Muscle layer of colon (tissue), 2 donors: Measurements from ENCODE around the gene EPHB2.
"Not testable (repeated sequence)": the region's sequence is repeated elsewhere in the genome, so short reads cannot be mapped to it uniquely, and the experiment has no call there.

ENCODE experiments used
- H3K27ac ChIP-seq: one replicate; pipeline ENCODE4 v1.7.0; 2013; ENCODE audit warnings: low read depth, mild to moderate bottlenecking, low read length, moderate library complexity
- H3K27me3 ChIP-seq, 2 donors: one replicate each; pipeline ENCODE4 v1.7.0; 2013; ENCODE audit warnings: low read length in 2 of 2, mild to moderate bottlenecking in 2 of 2; ENCODE audit not compliant: insufficient read depth in 2 of 2, control insufficient read depth in 1 of 2
- H3K36me3 ChIP-seq: one replicate; pipeline ENCODE4 v1.7.0; 2013; ENCODE audit warnings: mild to moderate bottlenecking, low read length; ENCODE audit not compliant: insufficient read depth
- H3K4me1 ChIP-seq: one replicate; pipeline ENCODE4 v1.7.0; 2013; ENCODE audit warnings: mild to moderate bottlenecking, low read length; ENCODE audit not compliant: insufficient read depth
- H3K4me3 ChIP-seq, 2 donors: one replicate each; pipeline ENCODE4 v1.7.0; 2013; ENCODE audit warnings: low read length in 2 of 2, low read depth in 1 of 2, mild to moderate bottlenecking in 1 of 2, moderate library complexity in 1 of 2
- H3K9ac ChIP-seq: one replicate; pipeline ENCODE4 v1.7.0; 2013; ENCODE audit warnings: low read length
- H3K9me3 ChIP-seq: one replicate; pipeline ENCODE4 v1.7.0; 2013; ENCODE audit warnings: mild to moderate bottlenecking, low read length
- donor health status: abdominal sarcoma.
- donor health status: Adenocarcinoma of cecum.

EPHB2 gene

DNA sequence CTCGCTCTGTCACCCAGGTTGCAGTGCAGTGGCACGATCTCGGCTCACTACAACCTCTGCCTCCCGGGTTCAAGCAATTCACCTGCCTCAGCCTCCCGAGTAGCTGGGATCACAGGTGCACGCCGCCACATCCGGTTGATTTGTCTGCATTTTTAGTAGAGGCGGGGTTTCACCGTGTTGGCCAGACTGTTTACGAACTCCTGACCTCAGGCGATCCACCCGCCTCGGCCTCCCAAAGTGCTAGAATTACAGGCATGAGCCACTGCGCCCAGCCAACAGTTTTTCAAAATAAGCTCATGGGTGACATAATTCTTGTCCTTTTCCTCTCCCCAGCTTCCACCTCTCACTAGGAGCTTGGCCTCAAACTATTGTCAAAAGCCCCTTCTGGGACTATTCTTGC is 34.5 kb upstream of the EPHB2 start:
- H3K4me1 ChIP-seq, H3K36me3 ChIP-seq, H3K9me3 ChIP-seq, H3K9ac ChIP-seq, H3K27ac ChIP-seq, H3K4me3 ChIP-seq: not testable (repeated sequence)
- H3K27me3 ChIP-seq = peaks cover 0 to 14% of the 10 kb centered on the region in 2 donors

DNA sequence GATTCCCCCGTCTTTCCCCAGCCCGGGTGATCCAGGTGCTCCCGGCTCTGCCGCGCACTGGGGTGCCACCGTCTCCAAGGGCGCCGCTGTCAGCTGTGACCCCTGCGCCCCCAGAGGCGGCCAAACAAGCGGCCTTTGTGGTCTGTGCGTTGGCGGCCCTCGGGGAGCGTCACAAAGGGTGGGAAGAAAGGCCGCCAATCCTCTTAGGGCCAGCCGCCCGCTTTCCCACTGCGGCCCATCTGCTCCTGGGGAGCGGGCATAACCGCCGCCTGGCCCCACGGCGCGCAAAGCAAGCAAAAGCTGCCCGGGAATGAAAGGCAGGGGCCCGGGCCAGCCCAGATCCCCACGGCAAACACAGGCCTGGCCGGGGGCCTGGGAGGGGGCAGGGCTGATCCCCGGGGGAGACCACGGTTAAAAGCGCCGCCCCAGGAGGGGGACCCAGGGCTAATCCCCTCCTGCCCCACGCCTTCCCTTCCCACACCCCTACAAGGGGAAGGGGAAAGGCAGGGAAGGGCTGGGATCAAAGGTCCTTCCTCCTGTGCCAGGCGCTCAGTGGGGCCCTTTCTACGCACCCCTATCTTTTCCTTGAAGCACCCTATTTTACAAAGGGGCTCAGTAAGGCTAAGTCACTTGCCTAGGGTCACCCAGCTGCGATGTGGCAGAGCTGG is 33.6 kb upstream of the EPHB2 start:
- peaks cover 0 to 14% of the 10 kb centered on the region in 2 donors for H3K27me3 ChIP-seq
- no peak overlapping the region for H3K4me3 ChIP-seq
- no peaks in the 10 kb centered on the region for H3K9me3 ChIP-seq
- H3K4me1 ChIP-seq = no peaks in the 10 kb centered on the region
- H3K9ac ChIP-seq = no peak overlapping the region
- no peak overlapping the region for H3K27ac ChIP-seq
- H3K36me3 ChIP-seq = no peaks in the 10 kb centered on the region

DNA sequence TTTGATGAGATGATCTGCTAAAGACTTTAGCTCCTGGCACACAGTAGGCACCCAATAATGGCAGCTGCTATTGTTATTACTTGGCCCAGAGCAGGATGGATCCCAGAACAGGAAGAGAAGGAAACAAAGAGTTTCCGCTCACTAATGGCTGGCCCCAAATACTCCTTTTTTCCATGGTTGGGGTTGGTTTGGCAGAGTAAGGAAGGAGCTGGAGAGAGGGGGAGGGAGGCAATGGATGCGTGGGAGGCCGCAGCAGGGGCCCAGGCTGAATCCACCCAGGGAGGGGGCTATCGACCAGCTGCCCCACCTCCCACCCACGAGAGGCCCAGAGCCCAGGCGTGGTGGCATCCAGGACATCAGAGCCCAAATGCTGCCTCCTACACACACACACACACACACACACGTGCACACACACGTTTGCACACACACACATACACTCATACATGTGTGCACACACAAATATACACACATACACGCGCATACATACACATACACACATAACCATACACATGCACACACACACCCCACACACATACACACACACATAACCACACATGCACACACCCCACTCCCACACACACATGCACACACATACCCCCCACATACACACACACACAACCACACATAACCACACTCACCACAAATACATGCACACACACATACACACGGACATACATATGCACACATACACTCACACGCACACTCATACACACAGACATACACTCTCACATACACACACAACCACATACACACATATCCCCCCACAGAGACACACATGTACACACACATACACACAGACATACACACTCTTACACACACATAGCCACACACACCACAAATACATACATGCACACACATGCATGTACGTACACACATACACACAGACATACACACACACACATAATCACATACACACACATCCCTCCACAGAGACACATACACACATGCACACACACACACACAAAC is 32.4 kb upstream of the EPHB2 start:
- no peak overlapping the region for H3K27ac ChIP-seq
- peaks cover 0 to 14% of the 10 kb centered on the region in 2 donors for H3K27me3 ChIP-seq
- H3K4me3 ChIP-seq = no peak overlapping the region
- no peaks in the 10 kb centered on the region for H3K9me3 ChIP-seq
- H3K9ac ChIP-seq = no peak overlapping the region
- no peaks in the 10 kb centered on the region for H3K36me3 ChIP-seq
- no peaks in the 10 kb centered on the region for H3K4me1 ChIP-seq

DNA sequence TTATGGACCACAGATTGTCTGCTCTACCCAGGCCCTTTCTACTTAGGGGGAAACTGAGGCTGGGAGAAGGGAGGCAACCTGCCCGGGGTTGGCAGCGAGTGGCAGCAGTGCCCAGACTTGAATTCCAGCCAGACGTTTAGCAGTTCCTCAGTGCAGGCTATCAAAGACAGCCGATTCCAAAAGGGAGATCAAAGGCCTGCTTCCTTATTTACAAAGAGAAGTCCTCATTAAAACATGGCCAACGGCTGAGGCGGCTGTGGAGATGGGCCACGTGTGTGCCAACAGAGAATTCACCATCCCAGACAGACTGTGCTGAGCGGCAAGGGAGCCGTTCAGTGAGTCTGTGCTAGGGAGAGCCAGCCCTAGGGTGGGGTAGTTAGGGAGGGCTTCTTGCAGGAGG is 29.9 kb upstream of the EPHB2 start:
- Histone ChIP-seq H3K4me1 (peaks cover 5% of the 10 kb centered on the region), H3K9me3 (no peaks in the 10 kb centered on the region), H3K27me3 (peaks cover 5 to 19% of the 10 kb centered on the region in 2 donors), H3K9ac (no peak overlapping the region), H3K36me3 (no peaks in the 10 kb centered on the region), H3K4me3 (no peak overlapping the region), H3K27ac (no peak overlapping the region)

DNA sequence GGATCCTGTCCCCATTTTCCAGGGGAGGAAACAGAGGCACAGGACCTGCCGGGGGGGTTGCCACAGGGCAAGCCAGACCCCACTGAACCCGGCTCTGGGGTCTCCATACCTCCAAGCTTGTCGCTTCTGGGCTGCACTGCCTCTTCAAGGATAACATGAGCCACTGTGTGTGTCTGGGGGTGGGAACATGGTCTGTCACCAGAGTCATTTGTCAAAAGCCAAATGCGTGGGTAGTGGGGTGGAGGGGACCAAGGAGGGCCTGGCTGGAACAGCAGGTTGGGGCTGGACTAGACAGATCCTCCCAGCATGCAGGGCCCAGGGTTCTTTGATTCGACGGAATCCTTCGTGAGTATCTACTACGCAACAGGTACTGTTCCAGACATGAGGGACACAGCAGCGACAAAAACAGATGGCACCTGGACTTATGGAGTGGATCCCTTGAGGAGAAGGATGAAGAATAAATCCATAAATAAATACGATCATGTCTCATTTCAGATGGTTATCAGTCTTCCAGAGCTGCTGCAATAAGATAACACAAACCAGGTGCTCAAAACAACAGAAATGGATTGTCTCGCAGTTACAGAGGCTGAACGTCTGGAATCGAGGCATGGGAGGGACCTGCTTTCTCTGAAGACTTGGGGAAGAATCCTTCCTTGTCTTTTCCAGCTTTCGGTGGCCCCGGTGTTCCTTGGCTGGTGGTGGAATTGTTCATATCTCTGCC is 28.9 kb upstream of the EPHB2 start:
- Histone ChIP-seq H3K27ac (no peak overlapping the region), H3K27me3 (peaks cover 5 to 17% of the 10 kb centered on the region in 2 donors)

DNA sequence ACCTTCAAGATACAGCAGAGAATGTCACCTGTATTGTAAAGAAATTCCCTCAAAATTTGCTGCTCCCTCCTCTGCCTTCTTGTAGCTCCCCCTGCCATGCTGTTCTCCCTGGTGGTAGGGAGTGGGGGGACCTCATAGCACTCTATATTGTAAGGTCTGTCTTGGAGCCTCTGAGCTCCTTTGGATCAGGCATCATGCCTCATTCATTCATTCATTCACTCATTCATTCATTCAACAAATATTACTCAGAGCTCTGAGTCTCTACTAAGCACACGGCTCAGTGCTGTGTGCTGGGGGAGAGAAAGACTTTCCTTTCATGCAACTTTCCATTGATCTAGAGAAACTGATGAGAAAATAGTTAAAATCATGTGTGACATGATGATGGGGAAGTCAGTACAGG is 27.1 kb upstream of the EPHB2 start:
- Histone ChIP-seq H3K9ac (no peak overlapping the region), H3K9me3 (no peaks in the 10 kb centered on the region), H3K27me3 (peaks cover 5 to 11% of the 10 kb centered on the region in 2 donors), H3K27ac (no peak overlapping the region), H3K36me3 (no peaks in the 10 kb centered on the region), H3K4me3 (no peak overlapping the region), H3K4me1 (peaks cover 5% of the 10 kb centered on the region)

More for the DNA sequence above, 28.9 kb upstream of the EPHB2 start:
- Histone ChIP-seq H3K9me3 (no peaks in the 10 kb centered on the region), H3K36me3 (no peaks in the 10 kb centered on the region), H3K4me1 (peaks cover 5% of the 10 kb centered on the region), H3K4me3 (no peak overlapping the region), H3K9ac (no peak overlapping the region)

DNA sequence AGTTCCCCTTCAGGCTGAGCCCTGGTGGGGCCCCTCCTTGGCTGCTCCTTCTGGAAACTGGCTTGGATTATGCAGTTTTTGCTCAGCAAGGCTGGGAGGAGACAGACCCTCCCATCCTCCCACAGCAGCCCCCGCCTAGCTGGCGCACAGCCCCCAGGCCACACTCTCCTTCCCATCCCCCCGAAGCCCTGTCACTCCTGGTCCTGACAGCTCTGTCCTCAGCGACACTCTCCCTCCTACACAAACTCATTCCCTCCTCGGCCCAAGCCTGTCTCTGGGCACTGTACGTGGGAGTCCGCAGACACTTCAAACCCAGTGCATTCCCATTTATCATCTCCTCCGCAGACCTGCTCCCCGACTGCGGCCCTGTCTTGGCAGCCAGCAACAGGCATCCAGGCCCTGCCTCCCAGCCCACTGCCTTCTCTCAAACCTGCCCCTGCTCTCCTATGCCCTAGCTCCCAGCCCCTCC is 25.0 kb upstream of the EPHB2 start:
- H3K9me3 ChIP-seq = no peaks in the 10 kb centered on the region
- peaks cover 5 to 11% of the 10 kb centered on the region in 2 donors for H3K27me3 ChIP-seq
- no peak overlapping the region for H3K27ac ChIP-seq
- H3K4me1 ChIP-seq = peaks cover 5% of the 10 kb centered on the region
- no peak overlapping the region for H3K9ac ChIP-seq
- H3K4me3 ChIP-seq = no peak overlapping the region
- no peaks in the 10 kb centered on the region for H3K36me3 ChIP-seq

DNA sequence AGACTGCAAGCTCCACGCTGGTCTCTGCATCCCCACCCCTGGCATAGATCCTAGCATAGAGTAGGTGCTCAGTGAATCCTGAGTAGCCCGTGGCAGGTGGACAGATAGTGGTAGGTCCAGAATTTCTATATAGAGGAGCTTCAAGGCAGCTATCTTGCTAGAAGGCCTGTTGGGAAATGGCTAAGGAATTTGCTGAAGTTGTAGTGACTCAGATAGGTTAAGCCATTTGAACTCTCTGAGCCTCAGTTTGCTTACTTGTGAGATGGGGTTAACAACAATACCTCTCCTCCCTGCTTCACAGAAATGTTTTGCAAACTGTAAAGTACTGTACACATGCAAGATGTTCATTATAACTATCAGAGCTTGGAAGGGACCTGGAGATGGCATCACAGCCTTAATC is 23.4 kb upstream of the EPHB2 start:
- Histone ChIP-seq H3K36me3 (no peaks in the 10 kb centered on the region), H3K4me3 (no peak overlapping the region), H3K4me1 (peaks cover 5% of the 10 kb centered on the region), H3K9ac (no peak overlapping the region), H3K27me3 (peaks cover 5 to 11% of the 10 kb centered on the region in 2 donors), H3K9me3 (no peaks in the 10 kb centered on the region), H3K27ac (no peak overlapping the region)

DNA sequence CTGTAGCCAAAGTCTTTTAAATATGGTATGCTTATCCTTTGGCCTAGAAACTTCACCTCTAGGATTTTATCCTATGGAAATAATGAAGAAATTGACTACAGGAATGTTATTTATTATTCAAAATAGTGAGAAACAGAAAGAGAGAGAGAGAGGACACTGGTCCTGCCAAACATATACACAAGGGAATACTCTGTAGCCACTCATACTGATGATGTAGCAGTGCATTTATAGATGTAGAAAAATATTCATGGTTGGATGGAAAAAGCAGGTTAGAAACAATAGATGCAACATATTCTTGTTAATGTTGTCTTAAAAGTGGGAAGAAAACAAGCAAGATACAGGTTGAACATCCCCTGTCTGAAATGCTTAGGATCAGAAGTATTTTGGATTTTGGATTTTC is 22.2 kb upstream of the EPHB2 start:
- H3K27me3 ChIP-seq = peaks cover 5 to 11% of the 10 kb centered on the region in 2 donors
- no peaks in the 10 kb centered on the region for H3K9me3 ChIP-seq
- H3K4me1 ChIP-seq = peaks cover 5% of the 10 kb centered on the region
- no peaks in the 10 kb centered on the region for H3K36me3 ChIP-seq
- H3K27ac ChIP-seq = no peak overlapping the region
- H3K9ac ChIP-seq = no peak overlapping the region
- no peak overlapping the region for H3K4me3 ChIP-seq

DNA sequence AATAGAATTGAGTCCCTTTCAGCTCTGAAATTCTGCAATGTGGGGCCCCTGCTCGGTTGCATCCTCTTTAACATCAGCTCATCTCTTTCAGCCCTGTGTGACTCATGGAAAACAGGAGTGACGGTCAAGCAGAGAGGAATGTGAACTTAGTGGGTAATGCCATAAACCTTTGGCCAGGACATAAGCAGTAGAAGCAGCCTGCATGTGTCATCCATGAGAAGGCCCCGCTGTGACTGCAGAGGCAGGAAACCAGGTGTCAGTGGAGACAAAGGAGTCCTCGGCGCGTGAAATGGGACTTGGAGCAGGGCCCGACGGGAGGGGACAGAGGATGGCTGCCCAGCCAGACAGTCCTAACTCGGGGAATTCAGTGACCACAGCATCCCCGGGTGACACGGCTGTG is 21.1 kb upstream of the EPHB2 start:
- Histone ChIP-seq H3K36me3 (no peaks in the 10 kb centered on the region), H3K9me3 (no peaks in the 10 kb centered on the region), H3K27ac (no peak overlapping the region), H3K9ac (no peak overlapping the region), H3K4me1 (peaks cover 5% of the 10 kb centered on the region), H3K4me3 (no peak overlapping the region), H3K27me3 (peaks cover 5 to 10% of the 10 kb centered on the region in 2 donors)
